Upper lobe of right lung (tissue), 1 donor: Measurements from ENCODE around the gene CCNA2. TPM values are rescaled to one million over a fixed set of nuclear protein-coding genes. Genes with fewer than 3 reads are reported as not detected.
A peak's percentile ranks its signal among the peaks of the same experiment; 100 is the strongest.

ENCODE experiments used
- ATAC-seq: fragments of 200-7000 bp; cut with Tn5 transposase; one replicate; pipeline ENCODE4 v1.9.1; 2020; ENCODE audit warnings: mild to moderate bottlenecking, moderate library complexity
- DNase-seq: peaks from one replicate; pipeline ENCODE4 v3.0.0-alpha.2; 2020
- H3K27ac ChIP-seq: fragments of 200-600 bp; one replicate; pipeline ENCODE4 v1.8.0; 2022
- H3K27me3 ChIP-seq: fragments of 200-600 bp; one replicate; pipeline ENCODE4 v1.8.0; 2022; ENCODE audit warnings: mild to moderate bottlenecking
- H3K36me3 ChIP-seq: fragments of 200-600 bp; one replicate; pipeline ENCODE4 v1.8.0; 2022
- H3K4me1 ChIP-seq: fragments of 200-600 bp; one replicate; pipeline ENCODE4 v1.8.0; 2022
- H3K4me3 ChIP-seq: fragments of 200-600 bp; one replicate; pipeline ENCODE4 v1.8.0; 2022; ENCODE audit warnings: mild to moderate bottlenecking
- H3K9me3 ChIP-seq: fragments of 200-600 bp; one replicate; pipeline ENCODE4 v1.8.0; 2022
- intact Hi-C: fragments of 100-400 bp; cut with DNase I; formaldehyde crosslinking; loops from one replicate; pipeline ENCODE4 v1.11.0; 2022
- total RNA-seq: library from RNA; stranded (reverse); fragmentation: NEBNext Ultra II Directional; extraction: Animal tissue kit (Norgen Biotek cat#: 25700); gene quantifications from one replicate; pipeline ENCODE4 v1.2.1, GENCODE V29; 2021
- TF ChIP-seq, protein P1 (sequence below): fragments of 200-600 bp; IDR thresholded peaks from one replicate; pipeline ENCODE4 v1.8.0; 2022; ENCODE audit warnings: antibody characterized with exemption
- donor health status: DM: no; HTN: yes; CAD: no; lungs with severe emphysema.

Gene CCNA2
- total RNA-seq, 1 donor from 2014 or later, result 1.2 TPM

GRCh38 chr4:121784975-121785374, 38.7 kb downstream of the CCNA2 start:
- Histone ChIP-seq H3K9me3 (no peaks in the 10 kb centered on the region), H3K36me3 (no peaks in the 10 kb centered on the region), H3K27me3 (peaks cover 4% of the 10 kb centered on the region), H3K27ac (no peak overlapping the region), H3K4me1 (no peaks in the 10 kb centered on the region), H3K4me3 (no peak overlapping the region)
- TF ChIP-seq, protein P1, sequence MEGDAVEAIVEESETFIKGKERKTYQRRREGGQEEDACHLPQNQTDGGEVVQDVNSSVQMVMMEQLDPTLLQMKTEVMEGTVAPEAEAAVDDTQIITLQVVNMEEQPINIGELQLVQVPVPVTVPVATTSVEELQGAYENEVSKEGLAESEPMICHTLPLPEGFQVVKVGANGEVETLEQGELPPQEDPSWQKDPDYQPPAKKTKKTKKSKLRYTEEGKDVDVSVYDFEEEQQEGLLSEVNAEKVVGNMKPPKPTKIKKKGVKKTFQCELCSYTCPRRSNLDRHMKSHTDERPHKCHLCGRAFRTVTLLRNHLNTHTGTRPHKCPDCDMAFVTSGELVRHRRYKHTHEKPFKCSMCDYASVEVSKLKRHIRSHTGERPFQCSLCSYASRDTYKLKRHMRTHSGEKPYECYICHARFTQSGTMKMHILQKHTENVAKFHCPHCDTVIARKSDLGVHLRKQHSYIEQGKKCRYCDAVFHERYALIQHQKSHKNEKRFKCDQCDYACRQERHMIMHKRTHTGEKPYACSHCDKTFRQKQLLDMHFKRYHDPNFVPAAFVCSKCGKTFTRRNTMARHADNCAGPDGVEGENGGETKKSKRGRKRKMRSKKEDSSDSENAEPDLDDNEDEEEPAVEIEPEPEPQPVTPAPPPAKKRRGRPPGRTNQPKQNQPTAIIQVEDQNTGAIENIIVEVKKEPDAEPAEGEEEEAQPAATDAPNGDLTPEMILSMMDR, result no peak
- DNase-seq, result no peak
- intact Hi-C loops, result no loop called here
- ATAC-seq, result peak; percentile 62

DNA sequence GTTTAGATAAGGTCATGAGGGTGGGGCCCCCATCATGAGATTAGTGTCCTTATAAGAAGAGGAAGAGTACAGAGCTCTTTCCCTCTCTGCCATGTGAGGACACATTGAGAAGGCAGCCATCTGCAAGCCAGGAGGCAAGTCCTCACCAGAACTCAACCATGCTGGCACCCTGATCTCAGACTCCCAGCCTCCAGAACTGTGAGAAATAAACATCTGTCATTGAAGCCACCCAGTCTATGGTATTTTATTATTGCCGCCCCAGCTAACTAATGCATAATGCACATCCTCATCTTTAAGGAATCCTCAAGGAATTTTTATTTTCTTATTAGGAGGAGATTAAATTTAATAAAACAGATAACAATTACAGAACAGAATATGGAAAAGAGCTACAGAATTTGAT, 39.3 kb downstream of the CCNA2 start:
- Histone ChIP-seq H3K27ac (no peak overlapping the region), H3K4me1 (no peaks in the 10 kb centered on the region), H3K27me3 (peaks cover 4% of the 10 kb centered on the region), H3K4me3 (no peak overlapping the region), H3K9me3 (no peaks in the 10 kb centered on the region), H3K36me3 (no peaks in the 10 kb centered on the region)
- DNase-seq (no peak), ATAC-seq (no peak)
- intact Hi-C loops, result no loop called here
- TF ChIP-seq, protein P1, result no peak

- intact Hi-C loops, result no loop called here
- H3K9me3 ChIP-seq, result no peaks in the 10 kb centered on the region
- DNase-seq, result no peak
- H3K36me3 ChIP-seq, result no peaks in the 10 kb centered on the region
- TF ChIP-seq, protein P1, result no peak
- no peak overlapping the region for H3K4me3 ChIP-seq
- peaks cover 4% of the 10 kb centered on the region for H3K27me3 ChIP-seq
- no peak for ATAC-seq
- H3K27ac ChIP-seq, result no peak overlapping the region
- no peaks in the 10 kb centered on the region for H3K4me1 ChIP-seq
Observed at GRCh38 chr4:121783210-121783609, 40.5 kb downstream of the CCNA2 start.

DNA sequence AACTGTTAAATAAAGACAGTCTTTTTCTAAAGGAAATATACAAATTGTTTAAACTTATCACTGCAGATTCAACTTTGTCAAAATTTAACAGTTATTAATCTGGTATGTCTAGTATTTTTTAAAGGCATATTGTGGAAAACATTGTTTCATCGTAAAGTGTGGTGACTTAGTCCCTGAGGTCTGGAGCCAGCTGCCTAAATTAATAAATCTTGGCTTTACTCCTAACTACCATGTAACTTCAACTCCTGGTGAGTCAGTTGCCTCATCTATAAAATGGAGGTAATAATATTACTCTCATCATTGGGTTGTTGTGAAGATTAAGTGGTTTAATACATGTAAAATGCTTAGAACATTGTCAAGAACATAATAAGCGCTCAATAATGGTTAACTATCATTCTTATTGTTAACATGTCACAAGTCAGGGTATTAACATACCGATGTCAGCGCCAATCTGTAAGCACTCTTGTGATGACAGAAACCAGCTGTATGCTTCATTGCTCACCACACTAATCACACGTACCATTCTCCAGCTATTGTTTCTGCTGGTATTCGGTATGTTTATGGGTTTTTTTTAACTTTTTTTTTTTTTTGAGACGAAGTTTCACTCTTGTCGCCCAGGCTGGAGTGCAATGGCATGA, 44.6 kb downstream of the CCNA2 start:
- Histone ChIP-seq H3K36me3 (no peaks in the 10 kb centered on the region), H3K9me3 (no peaks in the 10 kb centered on the region), H3K4me3 (no peak overlapping the region), H3K27me3 (no peaks in the 10 kb centered on the region), H3K4me1 (no peaks in the 10 kb centered on the region), H3K27ac (no peak overlapping the region)
- ATAC-seq (no peak), DNase-seq (no peak)
- TF ChIP-seq, protein P1, result no peak
- intact Hi-C loops, result no loop called here

DNA sequence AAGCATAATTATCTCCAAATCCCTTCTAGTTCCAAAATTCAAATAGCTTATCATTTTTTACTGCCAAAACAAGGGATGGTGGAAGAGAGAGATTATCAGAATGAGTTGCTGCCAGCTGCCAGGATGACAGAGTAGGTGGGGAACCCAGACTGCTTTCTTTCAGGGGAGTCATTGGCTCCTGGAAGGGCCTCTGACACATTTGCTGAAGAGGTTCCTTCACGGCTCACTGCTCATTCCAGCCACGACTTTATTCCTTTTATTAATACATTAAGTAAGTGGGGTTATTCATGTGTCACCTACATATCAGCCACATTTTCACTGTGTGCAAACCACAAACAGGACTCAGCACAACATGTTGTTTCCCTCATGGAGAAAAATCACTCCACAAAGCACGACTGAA, 46.1 kb downstream of the CCNA2 start:
- Histone ChIP-seq H3K4me1 (no peaks in the 10 kb centered on the region), H3K36me3 (no peaks in the 10 kb centered on the region), H3K27ac (no peak overlapping the region), H3K9me3 (no peaks in the 10 kb centered on the region), H3K4me3 (no peak overlapping the region), H3K27me3 (no peaks in the 10 kb centered on the region)
- no peak for ATAC-seq
- intact Hi-C loops, result no loop called here
- TF ChIP-seq, protein P1, result no peak
- DNase-seq, result no peak
